NCI-H524 treated with DMSO at 0.1 percent for 48 hours (cell line): ENCODE results near the gene ENPP3.

Source experiments
- DNase-seq: peaks from one replicate; lab custom pipeline; 2025; lab: John Stamatoyannopoulos, UW

Gene ENPP3

DNA sequence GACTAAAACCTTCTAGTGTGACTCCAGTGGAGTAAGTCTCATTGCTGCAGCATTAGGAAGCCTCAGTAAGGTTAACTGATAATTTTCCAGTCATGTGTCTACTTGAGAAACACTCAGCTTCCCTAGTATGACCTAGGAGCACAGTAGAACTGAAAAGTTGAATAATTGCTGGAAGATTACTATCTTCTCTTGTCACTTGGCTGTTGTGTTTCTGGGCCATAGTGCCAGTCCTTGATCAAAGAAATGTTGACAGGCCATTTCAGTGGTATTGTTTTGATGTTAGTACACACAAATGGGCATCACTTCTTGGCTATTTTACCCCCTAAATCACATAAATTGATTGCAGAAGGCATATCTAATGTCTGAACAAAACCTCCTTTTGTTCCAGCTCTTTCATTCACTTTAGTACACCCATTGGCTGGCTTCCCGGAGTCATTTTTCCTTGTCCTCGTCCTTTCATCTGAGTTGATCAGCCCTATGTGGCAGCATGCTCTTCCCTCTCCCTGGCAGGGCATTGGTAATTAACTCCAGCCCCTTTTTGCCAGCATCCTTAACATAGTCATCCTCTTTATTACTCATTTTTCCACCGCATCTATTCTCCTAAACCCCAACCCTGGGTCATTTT lies 6.0 kb downstream of the ENPP3 start:
- DNase-seq, result no peak

DNA sequence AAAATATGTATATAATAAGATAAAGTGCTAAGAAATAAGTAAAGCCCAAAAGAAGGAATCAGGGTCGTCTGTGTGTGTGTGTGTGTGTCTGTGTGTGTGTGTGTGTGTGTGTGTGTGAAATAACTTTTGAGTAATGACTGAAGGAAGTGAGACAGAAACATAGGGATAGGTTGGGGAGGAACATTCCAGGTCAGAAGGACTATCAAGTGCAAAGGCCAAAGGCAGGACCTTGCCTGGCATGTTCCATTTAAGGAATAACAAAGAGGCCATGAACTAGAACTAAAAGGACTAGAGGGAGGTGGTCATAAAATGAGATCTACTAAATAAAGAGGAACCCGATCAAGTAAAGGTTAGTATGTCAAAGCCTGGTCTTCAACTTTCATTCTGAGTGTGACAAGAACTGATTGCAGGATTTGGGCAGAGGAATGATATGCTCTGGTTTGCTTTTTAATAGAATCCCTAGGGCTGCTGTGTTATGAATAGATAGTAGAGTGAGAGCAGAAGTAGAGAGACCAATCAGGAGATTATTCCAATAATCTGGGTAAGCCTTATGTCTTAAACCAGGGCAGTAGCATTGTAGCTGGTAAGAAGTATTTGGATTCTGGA lies 6.9 kb downstream of the ENPP3 start:
- DNase-seq, result no peak

DNA sequence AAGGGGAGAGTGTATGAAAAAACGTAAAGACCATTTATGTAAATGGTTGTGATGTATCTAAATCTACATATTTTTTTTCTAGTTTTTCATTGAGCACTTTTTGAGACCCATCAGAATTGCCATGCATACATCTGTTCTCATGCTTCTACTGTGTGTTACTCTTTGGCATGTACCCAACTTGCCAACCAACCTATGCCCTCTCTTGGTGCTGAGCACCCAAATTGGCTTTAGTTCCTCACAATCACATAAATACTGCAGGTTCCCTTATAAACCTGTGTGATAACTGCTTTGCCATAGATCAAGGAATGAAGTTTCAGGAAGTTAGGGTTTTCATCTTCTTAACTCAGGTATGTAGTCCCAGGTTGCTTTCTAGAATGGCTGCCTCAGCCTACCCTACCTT lies 7.8 kb downstream of the ENPP3 start:
- no peak for DNase-seq

DNA sequence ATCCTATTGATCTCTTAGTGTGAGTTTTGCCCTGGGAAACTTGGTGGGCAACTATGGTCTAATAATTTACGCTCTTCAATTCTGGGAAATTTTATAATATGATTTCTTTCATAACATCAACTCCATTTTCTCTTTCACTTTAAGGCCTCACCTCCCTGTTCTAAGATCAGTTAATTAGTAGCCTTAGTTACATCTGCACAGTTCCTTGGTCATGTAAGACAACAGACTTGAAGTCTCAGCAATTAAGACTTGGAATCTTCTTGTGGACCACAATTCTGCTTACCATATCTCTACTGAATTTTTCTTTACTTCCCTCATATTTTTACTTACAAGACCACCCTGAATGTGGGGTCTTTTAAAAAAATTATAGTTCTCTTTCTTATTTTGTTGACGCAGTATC lies 8.7 kb downstream of the ENPP3 start:
- DNase-seq, result no peak

DNA sequence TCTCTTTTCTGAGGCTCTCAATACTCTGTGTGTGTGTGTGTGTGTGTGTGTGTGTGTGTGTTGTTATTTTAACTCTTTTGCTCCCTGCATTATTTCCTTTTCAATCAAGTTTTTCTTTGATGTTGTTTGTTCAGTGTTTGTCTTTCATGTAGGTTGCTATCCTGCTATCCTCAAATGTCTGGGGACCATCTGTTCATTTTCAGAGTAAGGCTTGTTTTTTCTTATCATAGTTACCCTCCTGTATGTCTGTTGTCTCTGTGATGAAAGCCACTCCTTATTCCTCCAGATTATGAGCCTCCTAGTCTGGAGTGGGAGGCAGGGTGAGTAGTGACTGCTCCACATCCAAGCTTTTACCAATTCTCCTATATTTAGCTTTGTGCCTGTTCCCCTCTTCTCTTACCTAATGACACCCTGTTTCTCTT lies 9.2 kb downstream of the ENPP3 start:
- no peak for DNase-seq

DNA sequence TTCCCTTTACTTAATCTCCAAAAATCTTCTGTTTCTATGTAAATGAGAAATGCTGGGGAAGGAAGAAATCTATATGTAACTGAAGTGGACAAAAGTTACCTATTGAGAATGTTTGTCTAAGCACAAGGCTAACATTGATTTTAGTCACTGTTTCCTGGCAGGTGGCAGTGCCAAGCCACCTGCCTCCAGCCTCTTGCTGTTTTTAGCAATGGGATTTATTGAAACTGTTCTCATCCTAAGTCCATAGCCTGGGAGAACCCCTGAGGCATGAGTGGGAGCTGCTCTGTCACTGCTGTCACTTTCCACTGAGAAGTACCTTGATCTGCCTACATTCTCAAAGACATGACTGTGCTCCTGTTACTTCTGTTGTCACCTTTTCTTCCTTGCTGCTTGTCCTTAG lies 14.7 kb downstream of the ENPP3 start:
- no peak for DNase-seq

DNA sequence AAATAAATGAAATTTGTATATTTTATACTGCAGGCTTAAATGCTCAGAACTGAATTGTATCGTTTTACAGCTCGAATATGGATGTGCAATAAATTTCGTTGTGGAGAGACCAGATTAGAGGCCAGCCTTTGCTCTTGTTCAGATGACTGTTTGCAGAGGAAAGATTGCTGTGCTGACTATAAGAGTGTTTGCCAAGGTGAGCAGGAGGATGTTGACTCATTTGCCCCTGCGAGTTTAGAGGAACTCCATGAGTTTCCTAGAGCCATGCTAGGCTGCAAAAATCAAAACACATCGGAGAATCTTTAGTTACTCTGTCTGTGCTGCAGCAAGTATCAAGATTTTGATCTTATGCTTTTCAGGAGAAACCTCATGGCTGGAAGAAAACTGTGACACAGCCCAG lies 15.4 kb downstream of the ENPP3 start:
- no peak for DNase-seq

DNA sequence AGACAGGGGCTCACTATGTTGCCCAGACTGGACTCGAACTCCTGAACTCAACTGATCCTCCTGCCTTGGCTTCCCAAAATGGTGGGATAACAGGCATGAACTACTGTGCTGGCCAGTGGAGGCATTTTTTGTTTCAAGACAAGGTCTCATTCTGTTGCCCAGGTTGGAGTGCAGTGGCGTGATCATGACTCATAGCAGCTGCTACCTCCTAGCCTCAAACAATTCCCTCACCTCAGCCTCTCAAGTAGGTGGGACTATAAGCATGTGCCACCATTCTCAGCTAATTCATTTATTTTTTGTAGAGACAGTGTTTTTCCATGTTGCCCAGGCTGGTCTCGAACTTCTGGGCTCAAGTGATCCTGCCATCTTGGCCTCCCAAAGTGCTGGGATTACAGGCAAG lies 17.2 kb downstream of the ENPP3 start:
- no peak for DNase-seq

DNA sequence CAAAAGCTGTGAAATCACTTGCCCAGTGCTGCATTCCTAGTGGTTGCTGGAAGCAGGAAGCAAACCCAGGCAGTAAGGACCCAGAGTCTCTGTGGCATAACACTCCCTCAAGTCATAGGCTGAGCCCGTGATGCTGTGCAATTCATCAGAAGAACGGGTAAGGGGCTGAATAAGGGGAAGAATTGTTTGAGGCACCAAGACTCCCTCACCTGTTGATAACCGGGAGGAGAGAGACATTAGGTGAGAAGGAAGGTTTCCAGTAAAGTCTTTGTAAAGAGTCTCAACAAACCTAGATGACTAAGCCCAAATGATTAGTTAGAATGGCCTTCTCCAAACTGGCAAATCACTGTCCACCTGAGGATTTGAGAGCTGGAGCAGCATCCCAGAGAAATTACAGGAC lies 18.3 kb downstream of the ENPP3 start:
- no peak for DNase-seq

DNA sequence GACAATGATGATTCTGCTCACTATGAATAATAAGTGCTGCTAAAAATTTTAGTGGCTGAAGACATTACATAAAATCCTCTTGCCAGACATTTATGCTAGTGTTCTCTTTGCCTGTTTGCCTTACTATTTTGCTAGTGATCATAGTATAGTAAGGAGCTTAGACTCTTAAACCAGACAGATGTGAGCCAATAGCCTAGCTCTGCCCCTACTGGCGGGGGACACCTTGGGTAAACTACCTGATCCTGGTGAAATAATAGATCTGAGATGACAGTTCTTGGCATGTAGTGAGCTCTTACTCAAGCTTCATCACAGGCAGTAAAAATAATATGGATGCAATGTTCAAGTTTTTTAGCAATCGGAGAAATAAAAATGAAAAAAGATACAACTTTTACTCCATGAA lies 18.8 kb downstream of the ENPP3 start:
- no peak for DNase-seq

DNA sequence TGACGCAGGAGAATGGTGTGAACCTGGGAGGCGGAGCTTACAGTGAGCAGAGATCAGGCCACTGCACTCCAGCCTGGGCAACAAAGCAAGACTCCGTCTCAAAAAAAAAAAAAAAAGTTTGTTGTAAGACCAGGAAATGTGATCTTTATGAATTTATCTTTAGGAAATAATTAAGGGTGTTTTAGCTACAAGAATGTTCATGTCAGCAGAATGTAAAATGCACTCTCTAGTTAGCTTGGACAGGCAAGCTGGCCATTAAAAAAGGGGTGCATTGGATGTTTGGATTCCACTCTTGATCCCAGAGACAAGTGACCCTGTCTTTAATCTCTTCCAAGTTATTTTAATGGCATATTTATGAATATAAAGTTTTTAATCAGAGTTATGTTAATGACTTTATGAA lies 19.6 kb downstream of the ENPP3 start:
- no peak for DNase-seq

DNA sequence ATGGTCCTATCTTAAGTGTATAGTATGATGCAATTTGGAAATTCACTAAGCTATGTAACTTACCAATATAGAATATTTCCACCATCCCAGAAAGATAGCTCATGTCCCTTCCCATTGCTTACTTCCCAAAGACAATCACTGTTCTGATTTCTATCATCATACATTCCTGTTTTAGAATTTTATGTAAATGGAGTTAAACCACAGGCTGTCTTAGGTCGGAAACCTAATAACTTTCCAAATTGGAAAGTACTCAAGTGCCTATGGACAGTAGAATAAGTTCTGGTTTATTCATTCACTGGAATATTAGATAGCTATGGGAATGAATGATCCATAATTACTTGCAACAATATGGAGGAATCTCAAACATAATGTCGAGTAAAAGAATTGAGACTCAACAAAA lies 20.1 kb downstream of the ENPP3 start:
- DNase-seq, result no peak

DNA sequence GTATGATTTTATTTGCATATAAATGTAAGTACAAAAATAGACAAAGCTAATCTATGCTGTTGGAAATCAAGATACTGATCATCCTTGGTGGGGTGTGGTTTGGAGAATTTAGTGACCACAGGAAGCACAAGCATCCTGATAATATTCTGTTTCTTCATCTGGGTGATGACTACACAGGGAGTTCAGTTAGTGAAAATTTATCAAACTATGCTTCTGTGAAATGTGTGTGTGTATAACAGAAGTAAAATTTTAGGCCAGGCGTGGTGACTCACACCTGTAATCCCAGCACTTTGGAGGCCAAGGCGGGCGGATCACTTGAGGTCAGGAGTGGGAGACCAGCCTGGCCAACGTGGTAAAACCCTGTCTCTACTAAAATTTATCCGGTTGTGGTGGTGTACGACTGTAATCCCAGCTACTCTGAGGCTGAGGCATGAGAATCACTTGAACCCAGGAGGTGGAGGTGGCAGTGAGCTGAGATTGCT lies 20.6 kb downstream of the ENPP3 start:
- DNase-seq, result no peak

DNA sequence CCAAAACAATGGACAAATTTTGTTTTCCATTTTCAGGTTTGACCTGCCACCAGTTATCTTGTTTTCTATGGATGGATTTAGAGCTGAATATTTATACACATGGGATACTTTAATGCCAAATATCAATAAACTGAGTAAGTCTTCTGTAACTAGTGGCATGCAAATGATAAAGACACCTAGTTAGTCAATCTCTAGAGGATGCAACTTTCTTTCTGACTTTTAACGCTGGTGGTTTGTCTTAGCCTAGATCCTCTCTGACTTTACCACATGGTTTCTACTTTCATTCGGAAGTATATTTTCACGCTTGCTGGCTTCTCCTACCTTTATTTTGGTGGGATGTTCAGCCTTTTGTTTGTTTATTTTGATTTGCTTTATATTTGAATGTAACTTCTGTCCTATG lies 21.2 kb downstream of the ENPP3 start:
- DNase-seq, result no peak

DNA sequence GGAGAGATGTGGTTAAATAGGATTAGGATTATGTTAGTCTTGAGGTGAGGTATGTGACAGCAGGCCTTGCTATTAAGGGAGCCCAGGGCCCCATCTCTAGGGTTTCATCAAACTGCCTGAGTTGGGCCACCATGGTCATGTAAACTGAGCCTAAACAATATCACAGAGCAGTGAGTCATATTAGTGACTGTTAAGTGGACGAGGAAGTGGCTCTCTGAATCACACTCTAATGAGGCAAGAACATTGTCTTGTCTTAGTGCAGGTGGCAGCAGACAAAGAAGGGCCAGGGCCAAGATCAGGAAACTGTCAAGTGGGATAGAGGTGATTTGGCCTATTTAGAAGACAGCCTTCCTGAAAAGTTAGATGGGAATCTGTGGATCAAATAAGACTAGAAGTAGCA lies 23.1 kb downstream of the ENPP3 start:
- no peak for DNase-seq

DNA sequence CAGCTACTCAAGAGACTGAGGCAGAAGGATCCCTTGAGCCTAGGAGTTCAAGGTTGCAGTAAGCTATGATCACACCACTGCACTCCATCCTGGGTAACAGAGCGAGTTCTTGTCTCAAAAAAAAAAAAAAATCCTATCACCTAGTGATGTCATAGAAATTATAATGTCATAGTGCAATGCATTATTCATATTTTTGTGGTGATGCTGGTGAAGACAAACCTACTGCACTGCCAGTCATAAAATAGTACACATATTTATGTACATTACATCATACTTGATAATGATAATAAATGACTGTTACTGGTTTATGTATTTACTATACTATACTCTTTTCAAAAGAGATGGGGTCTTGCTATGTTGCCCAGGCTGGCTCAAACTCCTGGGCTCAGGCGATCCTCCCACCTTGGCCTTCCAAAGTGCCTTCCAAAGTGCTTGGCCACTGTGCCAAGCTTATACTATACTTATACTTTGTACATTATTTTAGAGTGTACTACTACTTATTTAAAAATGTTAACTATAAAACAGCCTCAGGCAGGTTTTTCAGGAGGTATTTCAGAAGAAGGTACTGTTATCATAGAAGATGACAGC lies 26.6 kb downstream of the ENPP3 start:
- DNase-seq, result no peak

DNA sequence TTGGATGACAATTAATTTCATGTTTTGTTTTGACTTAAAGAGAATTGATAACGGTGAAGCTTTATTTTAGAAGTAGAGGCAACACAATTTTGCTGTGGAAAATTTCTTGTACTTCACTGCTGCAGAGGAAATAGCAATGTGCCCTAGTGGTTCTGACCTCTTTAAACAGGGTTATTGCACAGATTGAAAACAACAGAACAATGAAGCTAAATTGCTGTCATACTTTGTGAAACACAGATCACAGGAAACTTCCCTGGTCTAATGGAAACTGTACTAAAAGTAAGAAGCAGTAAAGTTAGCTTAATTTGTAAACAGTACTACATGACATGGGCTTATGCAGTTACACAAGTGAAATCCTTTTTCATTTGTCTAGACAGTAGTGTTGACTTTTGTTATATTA lies 32.8 kb downstream of the ENPP3 start:
- DNase-seq, result no peak

DNA sequence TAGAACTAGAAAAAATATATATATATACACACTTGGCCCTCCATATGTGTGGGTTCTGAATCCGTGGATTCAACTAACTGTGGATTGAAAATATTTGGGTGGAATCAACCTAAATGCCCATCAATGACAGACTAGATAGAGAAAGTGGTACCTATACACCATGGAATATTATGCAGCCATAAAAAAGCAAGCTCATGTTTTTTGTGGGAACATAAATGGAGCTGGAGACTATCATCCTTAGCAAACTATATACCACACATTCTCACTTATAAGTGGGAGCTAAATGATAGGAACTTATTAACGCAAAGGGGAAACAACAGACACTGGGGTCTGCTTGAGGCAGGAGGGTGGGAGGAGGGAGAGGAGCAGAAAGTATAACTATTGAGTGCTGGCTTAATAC lies 36.1 kb downstream of the ENPP3 start:
- DNase-seq, result no peak

DNA sequence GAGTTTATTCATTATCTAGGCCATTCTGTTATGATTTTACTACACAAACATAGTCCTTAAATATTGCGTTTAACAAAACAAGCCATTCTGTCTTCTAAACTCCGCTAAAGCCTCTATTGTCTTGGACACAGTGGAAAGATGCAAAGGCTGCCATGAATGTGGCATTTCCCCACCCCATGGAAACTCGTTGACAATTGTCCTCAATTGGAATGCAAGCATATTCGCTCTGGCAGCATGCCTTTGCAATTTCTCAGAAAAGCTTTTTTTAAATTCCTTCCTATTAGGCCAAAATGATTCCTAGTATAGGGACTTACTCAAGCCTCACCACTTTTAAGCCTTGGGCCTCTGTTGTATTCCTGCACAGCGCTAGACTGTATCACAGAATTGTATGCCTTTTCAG lies 41.3 kb downstream of the ENPP3 start:
- no peak for DNase-seq

DNA sequence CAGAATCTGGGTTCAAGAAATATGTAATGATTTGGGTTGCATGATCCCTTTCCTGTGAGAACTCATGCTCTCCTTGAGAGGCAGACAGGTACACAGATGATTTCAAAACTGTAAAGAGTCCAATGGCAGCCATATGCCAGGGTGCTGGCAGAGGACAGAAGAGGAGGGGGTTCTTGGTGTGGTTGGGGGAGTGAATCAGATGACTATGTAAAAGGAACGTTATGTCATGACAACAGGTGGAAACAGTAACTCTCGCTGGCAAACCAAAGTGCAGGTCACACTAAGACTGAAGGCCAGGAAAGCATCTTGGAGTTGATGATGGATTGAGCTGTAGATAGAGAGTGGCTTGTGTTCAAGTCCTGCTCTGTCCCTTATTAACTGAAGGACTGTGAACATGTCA lies 43.8 kb downstream of the ENPP3 start:
- no peak for DNase-seq

DNA sequence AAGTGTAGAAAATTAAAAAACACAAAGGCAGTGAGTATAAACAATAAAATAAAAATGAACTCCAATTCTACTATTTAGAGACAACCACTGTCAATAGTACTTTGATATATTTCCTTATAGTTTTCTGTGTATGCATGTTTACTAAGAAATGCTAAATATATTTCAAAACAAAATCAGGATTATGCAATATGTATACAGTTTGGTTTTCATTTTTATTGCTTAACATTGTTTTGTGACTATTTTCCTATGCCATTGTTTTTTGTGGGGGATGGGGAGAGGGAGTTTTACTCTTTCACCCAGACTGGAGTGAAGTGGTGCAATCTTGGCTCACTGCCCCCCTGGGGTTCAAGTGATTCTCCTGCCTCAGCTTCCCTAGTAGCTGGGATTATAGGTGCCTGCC lies 44.5 kb downstream of the ENPP3 start:
- no peak for DNase-seq

DNA sequence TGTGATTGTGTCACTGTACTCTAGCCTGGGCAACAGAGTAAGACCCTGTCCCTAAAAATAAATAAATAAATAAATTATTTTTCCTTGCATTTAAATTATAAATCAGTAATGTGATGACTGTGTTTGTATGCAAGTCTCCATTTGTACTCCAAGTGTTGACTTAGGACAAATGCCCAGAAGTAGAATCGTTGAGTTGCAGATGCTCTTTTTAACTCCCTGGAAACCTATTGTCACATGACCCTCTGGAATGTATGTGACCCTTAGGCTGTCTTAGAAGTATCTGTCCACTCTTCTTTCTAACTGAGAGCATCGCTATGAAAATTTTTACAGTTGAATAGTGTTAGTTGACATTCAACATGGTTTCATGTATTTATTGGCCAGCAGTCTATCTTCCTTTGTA lies 45.3 kb downstream of the ENPP3 start:
- no peak for DNase-seq

DNA sequence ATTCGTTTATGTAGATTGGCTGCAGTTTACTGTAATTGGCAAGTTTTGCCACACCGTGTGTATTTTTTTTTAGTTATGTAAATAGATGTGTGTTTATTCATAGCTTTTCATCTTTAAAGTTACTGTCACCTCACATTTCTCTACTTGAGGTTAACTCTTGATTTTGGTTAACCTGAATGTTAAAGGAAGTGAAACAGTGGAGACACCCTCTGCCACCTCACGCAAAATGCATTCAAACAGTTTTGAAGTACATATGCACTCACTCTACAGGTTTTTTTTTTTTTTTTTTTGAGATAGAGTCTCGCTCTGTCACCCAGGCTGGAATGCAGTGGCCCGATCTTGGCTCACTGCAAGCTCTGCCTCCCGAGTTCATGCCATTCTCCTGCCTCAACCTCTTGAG lies 46.4 kb downstream of the ENPP3 start:
- no peak for DNase-seq

DNA sequence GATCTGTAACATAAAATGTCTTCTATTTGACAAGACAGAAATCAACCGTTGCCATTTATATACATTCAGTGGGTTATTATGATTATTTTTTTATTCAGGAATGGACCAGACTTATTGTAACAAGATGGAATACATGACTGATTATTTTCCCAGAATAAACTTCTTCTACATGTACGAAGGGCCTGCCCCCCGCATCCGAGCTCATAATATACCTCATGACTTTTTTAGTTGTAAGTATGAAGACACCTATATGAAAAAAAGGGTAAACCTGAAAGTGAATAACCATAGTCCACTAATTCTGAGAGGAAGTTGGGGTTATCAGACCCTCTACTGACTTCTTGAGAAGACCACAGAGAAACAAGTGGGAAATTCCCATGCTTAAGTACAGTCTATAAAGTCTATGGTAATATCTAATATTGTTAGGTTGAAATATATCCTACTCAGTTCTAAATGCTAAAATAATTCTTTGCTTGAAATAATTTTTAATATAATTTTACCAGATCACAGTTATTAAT lies 48.2 kb downstream of the ENPP3 start:
- no peak for DNase-seq
